C1 segment of cervical spinal cord (tissue), 14 donors: ENCODE measurements around the gene ADD1.
"Not testable (repeated sequence)": the region's sequence is repeated elsewhere in the genome, so short reads cannot be mapped to it uniquely, and the experiment has no call there.

Source experiments
- DNase-seq, 14 donors: peaks; one replicate each; lab custom pipeline; 2025; lab: John Stamatoyannopoulos, UW

ADD1 gene

GRCh38 chr4:2882341-2882740 lies 38.7 kb downstream of the ADD1 start:
- DNase-seq, result no peak

- DNase-seq, result peak in 1 of 14 donors; percentile 30
Observed at GRCh38 chr4:2886161-2886560, 42.5 kb downstream of the ADD1 start.

DNA sequence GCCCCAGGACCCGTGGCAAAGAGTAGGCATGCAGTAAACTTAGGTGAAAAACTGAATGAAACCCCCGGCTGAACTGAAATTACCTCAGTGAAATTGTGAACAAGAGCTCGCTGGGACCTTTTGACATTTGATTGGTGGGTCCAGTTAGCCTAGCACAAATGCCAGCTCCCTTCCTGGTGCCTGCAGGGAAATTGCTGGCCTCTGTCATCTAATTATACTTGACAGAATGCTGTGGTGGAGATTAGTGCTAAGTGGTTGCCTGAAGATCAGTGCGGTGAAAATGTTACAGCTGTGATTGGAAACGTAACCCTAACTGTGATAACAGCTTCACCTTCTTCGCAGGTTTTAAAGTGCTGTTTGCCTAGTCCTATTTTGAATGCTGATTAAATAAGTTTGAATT lies 43.0 kb downstream of the ADD1 start:
- DNase-seq, result no peak

DNA sequence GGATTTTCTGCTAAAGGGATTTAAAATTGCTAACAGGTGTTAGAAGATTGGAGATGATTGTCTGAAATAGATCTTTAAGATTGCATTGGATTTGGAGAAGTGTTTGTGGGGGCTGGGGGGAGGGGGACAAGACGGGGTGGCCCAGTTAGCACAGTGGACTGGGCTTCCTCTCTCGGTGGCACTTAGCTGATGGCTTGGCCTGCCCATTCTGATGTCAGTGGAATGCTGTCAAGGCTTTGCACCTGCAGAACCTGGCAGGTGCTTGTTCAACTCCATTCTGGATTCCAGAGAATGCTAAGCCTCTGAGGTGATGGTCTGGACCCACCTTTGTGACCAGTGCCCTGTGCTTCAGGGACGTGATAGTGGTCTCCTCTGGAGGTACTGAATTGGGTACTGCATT lies 43.7 kb downstream of the ADD1 start:
- DNase-seq, result no peak

GRCh38 chr4:2888886-2889285 lies 45.2 kb downstream of the ADD1 start:
- DNase-seq, result no peak

DNA sequence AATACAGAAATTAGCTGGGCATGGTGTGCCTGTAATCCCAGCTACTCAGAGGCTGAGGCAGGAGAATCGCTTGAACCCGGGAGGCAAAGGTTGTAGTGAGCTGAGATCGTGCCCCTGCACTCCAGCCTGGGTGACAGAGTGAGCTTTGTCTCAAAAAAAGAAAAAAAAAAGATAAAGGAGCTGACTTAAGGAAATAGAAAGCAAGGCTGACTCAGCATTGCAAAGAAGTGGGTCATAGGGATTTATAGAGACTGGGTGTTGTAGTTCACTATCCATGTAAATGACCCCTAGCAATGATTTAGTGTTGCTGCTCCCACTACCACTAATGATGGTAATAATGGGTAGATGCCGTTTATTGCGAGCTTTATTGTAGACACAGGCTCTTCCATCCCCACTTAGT lies 47.6 kb downstream of the ADD1 start:
- no peak for DNase-seq

- DNase-seq, result no peak
Observed at GRCh38 chr4:2893772-2894171, 50.1 kb downstream of the ADD1 start.

DNA sequence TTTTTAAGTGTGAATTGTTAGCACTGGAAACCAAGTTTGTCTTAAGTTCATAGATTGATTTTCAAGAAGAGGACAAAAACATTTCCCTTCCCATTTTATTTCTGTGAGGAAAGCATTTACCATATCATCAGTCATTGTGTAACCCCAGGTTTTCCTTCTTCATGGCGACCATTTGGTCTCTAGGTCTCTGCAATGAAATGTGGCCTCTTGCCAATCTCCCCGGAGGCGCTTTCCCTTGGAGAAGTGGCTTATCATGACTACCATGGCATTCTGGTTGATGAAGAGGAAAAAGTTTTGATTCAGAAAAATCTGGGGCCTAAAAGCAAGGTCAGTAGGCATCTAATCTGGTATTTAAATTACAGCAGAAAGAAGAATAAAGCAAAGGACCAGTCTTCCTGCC lies 54.4 kb downstream of the ADD1 start:
- no peak for DNase-seq

DNA sequence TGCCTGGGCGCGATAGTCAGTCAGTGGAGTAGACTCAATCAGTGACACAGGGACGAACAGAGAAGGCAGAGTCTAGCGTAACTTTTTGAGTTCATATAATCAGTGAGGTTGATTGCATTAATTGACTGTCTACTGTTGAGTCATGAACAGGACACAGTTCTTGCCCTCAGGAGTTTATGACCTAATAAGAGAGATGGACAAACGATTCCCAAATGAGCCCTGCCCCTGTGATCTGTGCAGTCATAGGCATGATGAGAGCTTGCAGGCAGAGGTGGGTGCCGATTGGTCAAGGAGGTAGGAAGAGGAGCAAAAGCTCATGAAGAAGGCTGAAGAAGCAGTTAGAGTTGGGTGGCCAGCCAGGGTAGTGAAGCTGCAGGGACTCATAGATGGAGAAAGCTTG lies 57.1 kb downstream of the ADD1 start:
- no peak for DNase-seq

DNA sequence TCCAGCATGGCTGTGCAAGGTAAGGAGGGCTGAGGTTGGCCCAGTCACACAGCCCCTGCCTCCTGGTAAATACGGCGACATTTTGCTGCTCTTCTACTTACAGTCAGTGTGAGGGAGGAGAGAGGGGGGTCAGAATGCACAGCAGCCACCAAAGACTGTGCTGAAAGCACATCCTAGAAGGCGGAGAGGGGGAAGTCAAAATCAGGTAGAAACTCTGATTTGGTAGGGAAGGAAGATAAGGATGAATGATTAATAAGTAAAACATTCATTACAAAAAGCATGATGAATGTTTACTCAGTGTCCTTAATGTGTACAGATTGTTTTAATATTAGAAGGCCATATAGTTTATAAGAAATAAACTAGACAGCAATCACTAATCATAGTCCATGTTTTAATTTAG lies 57.5 kb downstream of the ADD1 start:
- no peak for DNase-seq

DNA sequence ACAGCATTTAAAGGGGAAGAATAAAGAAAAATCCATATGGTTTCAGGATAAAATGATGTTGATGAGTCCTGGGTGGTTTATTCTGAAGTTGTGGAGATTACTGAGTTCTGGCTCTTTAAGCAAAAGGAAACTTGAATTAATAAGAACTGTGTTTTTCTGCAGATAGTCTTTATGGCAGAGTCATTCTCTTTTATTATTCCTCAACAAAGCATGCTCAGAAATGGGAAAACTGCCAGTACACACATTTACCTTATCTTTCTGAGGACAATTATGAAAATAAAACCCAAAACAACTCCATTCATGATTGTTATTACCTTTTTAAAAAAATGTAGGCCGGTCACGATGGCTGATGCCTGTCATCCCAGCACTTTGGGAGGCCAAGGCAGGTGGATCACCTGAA lies 58.5 kb downstream of the ADD1 start:
- DNase-seq, result no peak

- no peak for DNase-seq
Observed at GRCh38 chr4:2905544-2905943, 61.9 kb downstream of the ADD1 start.

GRCh38 chr4:2906218-2906617 lies 62.6 kb downstream of the ADD1 start:
- DNase-seq, result no peak

DNA sequence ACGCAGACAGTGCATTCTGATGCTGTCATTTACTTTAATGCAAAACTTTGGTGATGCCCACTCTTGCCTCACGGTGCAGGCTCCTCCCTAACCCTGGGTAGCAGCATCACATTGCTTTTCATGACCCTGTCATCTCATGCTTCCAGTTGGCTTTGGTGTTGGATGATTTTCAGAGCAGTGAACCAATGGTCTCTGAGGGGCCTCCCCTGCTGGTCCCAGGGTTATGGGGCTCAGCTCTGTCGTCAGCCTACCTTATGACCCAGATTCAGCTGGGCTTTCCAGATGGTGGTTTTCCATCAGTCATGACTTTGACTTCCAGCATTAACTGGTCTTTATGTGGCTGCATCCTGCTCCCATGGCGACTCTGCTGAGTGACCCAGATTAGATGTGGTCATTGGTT lies 63.6 kb downstream of the ADD1 start:
- DNase-seq, result no peak

- no peak for DNase-seq
Observed at GRCh38 chr4:2907706-2908293, 64.2 kb downstream of the ADD1 start.

DNA sequence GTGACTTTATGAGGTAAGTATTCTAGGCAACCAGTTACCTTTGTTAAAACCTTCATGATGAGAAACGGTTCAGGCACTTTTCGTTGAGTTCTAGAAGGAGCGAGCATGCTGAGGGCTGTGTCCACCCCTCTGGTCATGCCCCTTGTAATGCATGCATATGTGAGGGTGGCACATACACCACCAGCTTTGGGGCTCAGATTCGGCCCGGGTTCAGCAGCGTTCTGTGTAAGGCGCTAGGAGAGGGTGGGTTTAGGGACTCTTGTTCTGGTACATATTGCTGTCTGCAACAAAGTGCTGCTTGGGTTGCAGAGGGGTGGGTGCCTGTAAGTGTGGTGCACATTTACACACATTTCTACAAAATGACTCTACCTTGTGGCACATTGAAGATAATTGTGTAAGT lies 65.0 kb downstream of the ADD1 start:
- no peak for DNase-seq

DNA sequence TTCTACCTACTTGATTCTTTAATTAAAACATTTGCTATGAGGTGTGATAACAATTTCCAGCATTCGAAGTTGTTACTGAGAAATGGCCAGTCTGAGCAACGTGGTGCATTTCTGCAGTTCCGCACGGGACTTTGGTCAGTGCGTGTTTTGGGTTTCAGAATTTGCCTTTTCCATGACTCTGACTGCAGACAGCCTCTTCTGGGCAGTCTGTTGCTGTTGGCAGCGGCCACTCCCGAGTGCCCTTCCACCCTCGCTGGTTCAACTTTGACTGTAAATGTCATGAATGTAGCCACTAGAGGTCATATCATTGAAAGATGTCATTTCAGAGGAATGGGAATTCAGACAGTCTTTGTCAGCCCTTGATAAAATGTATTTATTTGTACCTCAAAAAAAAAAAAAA lies 65.9 kb downstream of the ADD1 start:
- DNase-seq, result no peak

DNA sequence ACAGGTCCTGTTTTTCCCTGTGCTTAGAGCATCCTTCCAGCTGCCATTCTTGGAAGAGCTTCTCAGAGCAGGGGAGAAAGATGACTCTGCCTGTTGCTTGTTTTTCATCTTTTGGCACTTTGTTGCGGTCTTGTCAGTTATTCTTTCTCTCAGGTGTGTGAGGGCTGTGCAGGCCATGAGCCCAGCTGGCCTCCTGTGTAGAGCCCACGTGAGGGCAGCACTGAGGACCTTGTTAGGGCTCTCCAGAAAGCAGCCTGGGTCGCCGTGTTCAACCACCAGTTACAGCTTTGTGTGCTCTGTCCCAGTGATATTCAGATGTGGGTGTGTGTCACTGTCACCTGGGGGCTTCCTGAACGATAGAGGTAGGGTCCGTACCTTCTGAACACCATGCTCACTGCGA lies 66.8 kb downstream of the ADD1 start:
- no peak for DNase-seq

DNA sequence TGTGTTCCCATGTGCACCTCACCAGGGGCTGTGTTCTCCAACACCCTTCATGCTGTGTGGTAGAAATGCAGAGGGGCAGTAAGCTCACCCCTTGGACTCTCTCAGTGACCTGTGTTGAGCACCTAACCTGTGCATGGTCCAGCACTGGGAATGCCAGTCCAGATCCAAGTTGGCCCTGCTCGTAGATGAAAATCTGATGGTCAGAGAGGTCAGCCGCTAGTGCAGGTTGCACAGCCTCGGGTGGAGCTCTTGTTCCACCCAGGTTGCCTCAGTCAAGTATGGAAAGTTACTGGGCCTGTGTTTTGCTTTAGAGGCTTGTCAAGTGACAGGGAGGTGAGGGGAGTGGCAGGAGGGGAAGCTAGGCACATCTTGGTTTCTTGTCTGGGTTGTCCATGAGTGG lies 68.2 kb downstream of the ADD1 start:
- no peak for DNase-seq

GRCh38 chr4:2913168-2913567 lies 69.5 kb downstream of the ADD1 start:
- no peak for DNase-seq

GRCh38 chr4:2914256-2915126 lies 70.8 kb downstream of the ADD1 start:
- DNase-seq, result no peak

DNA sequence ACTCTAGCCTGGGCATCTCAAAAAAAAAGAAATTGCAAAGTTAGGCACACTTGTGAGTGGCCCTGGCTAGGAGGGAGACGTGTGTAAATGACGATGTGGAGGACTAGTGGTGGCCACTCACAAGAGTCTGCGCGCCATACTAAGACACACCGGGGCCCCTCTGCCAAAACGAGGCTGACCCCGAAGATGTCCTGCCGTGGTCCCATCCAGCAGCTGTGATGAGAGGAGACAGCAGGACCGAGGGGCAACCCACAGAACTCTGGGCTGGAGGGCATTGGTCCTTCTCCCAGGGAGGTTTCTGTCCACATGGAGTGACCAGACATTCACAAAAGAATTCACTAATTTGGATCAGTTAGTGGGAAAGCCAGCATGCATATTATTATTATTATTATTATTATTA lies 72.1 kb downstream of the ADD1 start:
- no peak for DNase-seq

GRCh38 chr4:2916696-2917095 lies 73.1 kb downstream of the ADD1 start:
- DNase-seq, result not testable (repeated sequence)
